Right ventricle myocardium superior (tissue), 1 donor: ENCODE results near the gene GTPBP8. TPM values are rescaled to one million over a fixed set of nuclear protein-coding genes. Genes with fewer than 3 reads are reported as not detected.

Experiments used
- ATAC-seq: fragments of 200-7000 bp; cut with Tn5 transposase; one replicate; pipeline ENCODE4 v1.9.1; 2020; ENCODE audit warnings: mild to moderate bottlenecking; ENCODE audit not compliant: poor library complexity
- DNase-seq: peaks from one replicate; pipeline ENCODE4 v3.0.0-alpha.2; 2020
- intact Hi-C: fragments of 100-400 bp; cut with DNase I; formaldehyde crosslinking; loops from one replicate; pipeline ENCODE4 v1.11.2; 2022
- long read RNA-seq: library from polyadenylated mRNA; unstranded; transcript quantifications from one replicate; pipeline ENCODE4 v2.0.0, GENCODE V29; 2021
- total RNA-seq: library from RNA; stranded (reverse); fragmentation: NEBNext Ultra II Directional; extraction: Animal tissue kit (Norgen Biotek cat#: 25700); gene quantifications from one replicate; pipeline ENCODE4 v1.2.1, GENCODE V29; 2021
- donor health status: DM: no; HTN: yes; CAD: no; lungs with severe emphysema.

The GTPBP8 gene
- total RNA-seq = 28.4 TPM
- long read RNA-seq, transcript GTPBP8-202 (5 exons, 1,787 nt) = minor isoform, 10 of 57 reads
- long read RNA-seq, transcript GTPBP8-203 (6 exons, 1,360 nt) = major isoform, 32 of 57 reads
- long read RNA-seq, partial matches to known transcripts = 1 of 57 reads
- long read RNA-seq, other reads (novel, unspliced or antisense) = 10 of 57 reads

- ATAC-seq (peak; percentile 99), DNase-seq (peak; percentile 96)
- intact Hi-C loops = no loop called here
Measured at GRCh38 chr3:112990672-112991602, at the start of gene GTPBP8. GTPBP8 (plus strand) TSS chr3:112990984; CDS start chr3:112991000, 16 bp downstream.

- no peak for ATAC-seq
- intact Hi-C loops = no loop called here
Measured at GRCh38 chr3:112948346-112948838, 42.4 kb upstream of the GTPBP8 start.

GRCh38 chr3:112956351-112956750 is 34.4 kb upstream of the GTPBP8 start:
- DNase-seq (no peak), ATAC-seq (no peak)
- intact Hi-C loops = no loop called here

More at GRCh38 chr3:112948346-112948838, 42.4 kb upstream of the GTPBP8 start:
- no peak for DNase-seq

GRCh38 chr3:112958811-112959560 is 31.8 kb upstream of the GTPBP8 start:
- DNase-seq (no peak), ATAC-seq (no peak)
- intact Hi-C loops = no loop called here

GRCh38 chr3:112963683-112964082 is 27.1 kb upstream of the GTPBP8 start:
- intact Hi-C loops = no loop called here
- DNase-seq = no peak
- no peak for ATAC-seq

- intact Hi-C loops = no loop called here
- no peak for DNase-seq
- no peak for ATAC-seq
Measured at GRCh38 chr3:112965656-112966055, 25.1 kb upstream of the GTPBP8 start.

- DNase-seq (no peak), ATAC-seq (no peak)
- intact Hi-C loops = no loop called here
Measured at GRCh38 chr3:112966633-112967032, 24.2 kb upstream of the GTPBP8 start.

GRCh38 chr3:112967425-112967824 is 23.4 kb upstream of the GTPBP8 start:
- ATAC-seq (no peak), DNase-seq (no peak)
- intact Hi-C loops = no loop called here

GRCh38 chr3:112967828-112968227 is 23.0 kb upstream of the GTPBP8 start:
- intact Hi-C loops = no loop called here
- DNase-seq = no peak
- no peak for ATAC-seq

GRCh38 chr3:112972158-112972557 is 18.6 kb upstream of the GTPBP8 start:
- intact Hi-C loops = loop anchor here (10.0 kb wide), 1 partner anchor 237 kb away; no protein-coding TSS in a partner anchor
- DNase-seq (no peak), ATAC-seq (no peak)

GRCh38 chr3:112973325-112974177 is 17.2 kb upstream of the GTPBP8 start:
- no peak for DNase-seq
- intact Hi-C loops = loop anchor here (10.0 kb wide), 1 partner anchor 239 kb away; no protein-coding TSS in a partner anchor
- no peak for ATAC-seq

- no peak for ATAC-seq
- DNase-seq = no peak
- intact Hi-C loops = loop anchor here (10.0 kb wide), 1 partner anchor 239 kb away; no protein-coding TSS in a partner anchor
Measured at GRCh38 chr3:112974178-112974517, 16.6 kb upstream of the GTPBP8 start.

GRCh38 chr3:112974894-112975293 is 15.9 kb upstream of the GTPBP8 start, which contains the start of gene CD200R1:
CD200R1 (minus strand) TSS chr3:112975103; CDS start chr3:112974857, 246 bp downstream.
- DNase-seq = no peak
- ATAC-seq = peak; percentile 57
- intact Hi-C loops = loop anchor here (10.0 kb wide), 1 partner anchor 240 kb away; no protein-coding TSS in a partner anchor

GRCh38 chr3:112976001-112976400 is 14.8 kb upstream of the GTPBP8 start:
- peak; percentile 49 for ATAC-seq
- intact Hi-C loops = loop anchor here (10.0 kb wide), 1 partner anchor 241 kb away; no protein-coding TSS in a partner anchor

GRCh38 chr3:112976953-112977352 is 13.8 kb upstream of the GTPBP8 start:
- intact Hi-C loops = loop anchor here (10.0 kb wide), 1 partner anchor 242 kb away; no protein-coding TSS in a partner anchor
- DNase-seq (no peak), ATAC-seq (no peak)

More at GRCh38 chr3:112976001-112976400, 14.8 kb upstream of the GTPBP8 start:
- no peak for DNase-seq

GRCh38 chr3:112979244-112979832 is 11.4 kb upstream of the GTPBP8 start:
- ATAC-seq (no peak), DNase-seq (no peak)
- intact Hi-C loops = loop anchor here (10.0 kb wide), 1 partner anchor 245 kb away; no protein-coding TSS in a partner anchor

GRCh38 chr3:112980080-112980479 is 10.7 kb upstream of the GTPBP8 start:
- DNase-seq (no peak), ATAC-seq (no peak)
- intact Hi-C loops = loop anchor here (5.0 to 10.0 kb wide), 2 partner anchors 338 to 395 kb away; partner anchors contain the start of gene CCDC80
